GM12878 (cell line): ENCODE results near the gene TP53BP1.

Experiments used
- CHD1 ChIP-seq: IDR thresholded peaks from 2 replicates; pipeline ENCODE4 v1.6.1; 2012; ENCODE audit warnings: low read depth, low read length, improper control_type of control experiment
- CTCF ChIP-seq, 3 experiments: IDR thresholded peaks in 2 of 3; conservative IDR thresholded peaks in 1 of 3; 2 replicates each; pipeline ENCODE4 v1.5.1; 2011; ENCODE audit warnings: low read depth in 3 of 3, low read length in 3 of 3, mild to moderate bottlenecking in 3 of 3, control low read depth in 2 of 3, moderate library complexity in 2 of 3, inconsistent platforms in 1 of 3, mixed read lengths in 1 of 3; ENCODE audit not compliant: control insufficient read depth in 2 of 3, insufficient read depth in 1 of 3; ENCODE audit errors: extremely low read depth in 1 of 3
- FOS ChIP-seq: IDR thresholded peaks from 3 replicates; pipeline ENCODE4 v1.6.1; 2011; ENCODE audit warnings: borderline replicate concordance; ENCODE audit not compliant: insufficient read length; ENCODE audit errors: extremely low read depth
- JUNB ChIP-seq: IDR thresholded peaks from 2 replicates; pipeline ENCODE4 v1.6.1; 2016; ENCODE audit warnings: antibody characterized with exemption, mild to moderate bottlenecking
- RELB ChIP-seq: fragments of 450-650 bp; IDR thresholded peaks from 2 replicates; pipeline ENCODE4 v1.6.1; 2017; ENCODE audit warnings: low read depth, mild to moderate bottlenecking, moderate library complexity
- TAF1 ChIP-seq: IDR thresholded peaks from 2 replicates; pipeline ENCODE4 v1.6.1; 2011; ENCODE audit warnings: mild to moderate bottlenecking, low read depth, low read length, borderline replicate concordance
- TARDBP ChIP-seq: IDR thresholded peaks from 2 replicates; pipeline ENCODE4 v1.6.1; 2016; ENCODE audit warnings: borderline replicate concordance
- ZSCAN29 ChIP-seq: fragments of 450-650 bp; IDR thresholded peaks from 2 replicates; pipeline ENCODE4 v1.6.1; 2017; ENCODE audit warnings: mild to moderate bottlenecking, moderate library complexity

- TF ChIP-seq CHD1 (no peak), FOS (no peak), ZSCAN29 (no peak), JUNB (no peak), CTCF (IDR thresholded peaks at IDR 0.05 in 2 of 3, conservative IDR thresholded peaks at IDR 0.05 in 1 of 3; ENCODE audit: control insufficient read depth in 2 of 3, extremely low read depth in 1 of 3, insufficient read depth in 1 of 3, low read depth in 3 of 3, low read length in 3 of 3) (no peak), TAF1 (no peak), TARDBP (no peak), RELB (no peak)
These were observed 46.6 kb downstream of the TP53BP1 start for GRCh38 chr15:43446344-43446743.
